NCI-H2196 (cell line): Measurements from ENCODE around the gene FHL3.
"Not testable (repeated sequence)": the region's sequence is repeated elsewhere in the genome, so short reads cannot be mapped to it uniquely, and the experiment has no call there.

Experiments
- DNase-seq: peaks from one replicate; lab custom pipeline; 2025; ENCODE audit not compliant: unreplicated experiment; lab: John Stamatoyannopoulos, UW

Gene FHL3

GRCh38 chr1:38037221-38037939 is 32.1 kb upstream of the FHL3 start:
- no peak for DNase-seq

GRCh38 chr1:38034871-38035270 is 29.6 kb upstream of the FHL3 start:
- DNase-seq: no peak

GRCh38 chr1:38032992-38033391 is 27.7 kb upstream of the FHL3 start:
- not testable (repeated sequence) for DNase-seq

GRCh38 chr1:38031513-38031866 is 26.2 kb upstream of the FHL3 start:
- DNase-seq: no peak

- no peak for DNase-seq
Measured at GRCh38 chr1:38030596-38031512, 25.5 kb upstream of the FHL3 start.

- DNase-seq: no peak
Measured at GRCh38 chr1:38029685-38030511, 24.6 kb upstream of the FHL3 start.

GRCh38 chr1:38029081-38029681 is 23.9 kb upstream of the FHL3 start:
- no peak for DNase-seq

GRCh38 chr1:38028671-38029070 is 23.4 kb upstream of the FHL3 start:
- no peak for DNase-seq

GRCh38 chr1:38028105-38028591 is 22.8 kb upstream of the FHL3 start:
- no peak for DNase-seq

GRCh38 chr1:38027201-38028104 is 22.1 kb upstream of the FHL3 start:
- no peak for DNase-seq

GRCh38 chr1:38026592-38027200 is 21.4 kb upstream of the FHL3 start:
- DNase-seq: peak; percentile 60

GRCh38 chr1:38025664-38026063 is 20.4 kb upstream of the FHL3 start:
- DNase-seq: no peak

GRCh38 chr1:38025233-38025632 is 19.9 kb upstream of the FHL3 start:
- no peak for DNase-seq

- DNase-seq: no peak
Measured at GRCh38 chr1:38022810-38023209, 17.5 kb upstream of the FHL3 start.

GRCh38 chr1:38021969-38022368 is 16.7 kb upstream of the FHL3 start:
- no peak for DNase-seq

- DNase-seq: no peak
Measured at GRCh38 chr1:38020396-38020795, 15.1 kb upstream of the FHL3 start.

- DNase-seq: peak; percentile 32
Measured at GRCh38 chr1:38018864-38019343, 13.6 kb upstream of the FHL3 start.

GRCh38 chr1:38015978-38016725 is 10.8 kb upstream of the FHL3 start:
- DNase-seq: no peak
